ENCODE data around the gene COTL1. TPM values are rescaled to one million over a fixed set of nuclear protein-coding genes. Genes with fewer than 3 reads are reported as not detected.
A peak's percentile ranks its signal among the peaks of the same experiment; 100 is the strongest.

Gene COTL1
- total RNA-seq, 2 experiments from 2014 or later = 664 to 677 TPM

- H3K36me3 Mint-ChIP-seq (ENCODE audit: low read depth) = peaks cover 79% of the 10 kb centered on the region
- peak; percentile 46 for DNase-seq
- CTCF ChIA-PET = no interaction called here
- H3K27ac Mint-ChIP-seq = peak overlapping the region; percentile 100
- no peaks in the 10 kb centered on the region for H3K9me3 Mint-ChIP-seq
- H3K4me1 Mint-ChIP-seq (ENCODE audit: low read depth) = peaks cover 81% of the 10 kb centered on the region
- H3K27me3 Mint-ChIP-seq = no peaks in the 10 kb centered on the region
- peak overlapping the region; percentile 71 for H3K4me3 Mint-ChIP-seq
- intact Hi-C loops (cut with micrococcal nuclease) = no loop called here
- ATAC-seq = no peak
- POLR2A ChIA-PET = interaction anchor here (0.9 to 1.7 kb wide), 6 partner anchors 8 to 22 kb away, joined by 3 to 9 read pairs (median 4); no protein-coding TSS in a partner anchor
- TF ChIP-seq CTCF (IDR thresholded peaks at IDR 0.05) = no peak
Observed at GRCh38 chr16:84595052-84595481, 22.8 kb downstream of the COTL1 start.

GRCh38 chr16:84594725-84595038 lies 23.2 kb downstream of the COTL1 start:
- DNase-seq (no peak), ATAC-seq (peak; percentile 0)
- intact Hi-C loops (cut with micrococcal nuclease) = no loop called here
- H3K4me1 Mint-ChIP-seq (ENCODE audit: low read depth) = peaks cover 77% of the 10 kb centered on the region
- TF ChIP-seq CTCF (IDR thresholded peaks at IDR 0.05) = no peak
- peaks cover 79% of the 10 kb centered on the region for H3K36me3 Mint-ChIP-seq (ENCODE audit: low read depth)
- H3K27ac Mint-ChIP-seq = peak overlapping the region; percentile 100
- H3K4me3 Mint-ChIP-seq = peak overlapping the region; percentile 71
- CTCF ChIA-PET = interaction anchor here (0.6 to 1.1 kb wide), 4 partner anchors 25 to 89 kb away, joined by 3 to 4 read pairs (median 3); no protein-coding TSS in a partner anchor
- H3K27me3 Mint-ChIP-seq = no peaks in the 10 kb centered on the region
- no peaks in the 10 kb centered on the region for H3K9me3 Mint-ChIP-seq
- POLR2A ChIA-PET = interaction anchor here (0.8 to 1.7 kb wide), 10 partner anchors 8 to 76 kb away, joined by 3 to 9 read pairs (median 4); no protein-coding TSS in a partner anchor

- ChIA-PET CTCF (interaction anchor here (0.6 to 1.1 kb wide), 4 partner anchors 25 to 88 kb away, joined by 3 to 4 read pairs (median 3); no protein-coding TSS in a partner anchor), POLR2A (interaction anchor here (0.6 to 1.7 kb wide), 13 partner anchors 9 to 455 kb away, joined by 3 to 9 read pairs (median 4); no protein-coding TSS in a partner anchor)
- Mint-ChIP-seq H3K4me1 (ENCODE audit: low read depth) (peaks cover 71% of the 10 kb centered on the region), H3K4me3 (peak overlapping the region; percentile 71), H3K9me3 (no peaks in the 10 kb centered on the region), H3K27me3 (no peaks in the 10 kb centered on the region), H3K36me3 (ENCODE audit: low read depth) (peaks cover 80% of the 10 kb centered on the region), H3K27ac (peak overlapping the region; percentile 100)
- DNase-seq (peak; percentile 95), ATAC-seq (peak; percentile 89)
- TF ChIP-seq CTCF (IDR thresholded peaks at IDR 0.05) = no peak
- intact Hi-C loops (cut with micrococcal nuclease) = no loop called here
Observed at GRCh38 chr16:84593825-84594724, 23.8 kb downstream of the COTL1 start.

GRCh38 chr16:84592718-84593117 lies 25.2 kb downstream of the COTL1 start:
- Mint-ChIP-seq H3K36me3 (ENCODE audit: low read depth) (peaks cover 80% of the 10 kb centered on the region), H3K4me3 (peak overlapping the region; percentile 7), H3K9me3 (no peaks in the 10 kb centered on the region), H3K27me3 (no peaks in the 10 kb centered on the region), H3K27ac (peak overlapping the region; percentile 88), H3K4me1 (ENCODE audit: low read depth) (peaks cover 60% of the 10 kb centered on the region)
- ATAC-seq (no peak), DNase-seq (no peak)
- intact Hi-C loops (cut with micrococcal nuclease) = no loop called here
- TF ChIP-seq CTCF (IDR thresholded peaks at IDR 0.05) = no peak
- POLR2A ChIA-PET = interaction anchor here (1.6 kb wide), 1 partner anchor 79 kb away, joined by 5 read pairs; no protein-coding TSS in a partner anchor
- CTCF ChIA-PET = interaction anchor here (0.7 to 1.5 kb wide), 5 partner anchors 15 to 133 kb away, joined by 3 to 5 read pairs (median 3); no protein-coding TSS in a partner anchor
